ENCODE data around the gene TTC34.

The TTC34 gene

GRCh38 chr1:2593251-2593878, 208.1 kb downstream of the TTC34 start:
- no peak overlapping the region for H3K9ac ChIP-seq
- H3K79me2 ChIP-seq = no peaks in the 10 kb centered on the region
- H3K27ac ChIP-seq = no peak overlapping the region

DNA sequence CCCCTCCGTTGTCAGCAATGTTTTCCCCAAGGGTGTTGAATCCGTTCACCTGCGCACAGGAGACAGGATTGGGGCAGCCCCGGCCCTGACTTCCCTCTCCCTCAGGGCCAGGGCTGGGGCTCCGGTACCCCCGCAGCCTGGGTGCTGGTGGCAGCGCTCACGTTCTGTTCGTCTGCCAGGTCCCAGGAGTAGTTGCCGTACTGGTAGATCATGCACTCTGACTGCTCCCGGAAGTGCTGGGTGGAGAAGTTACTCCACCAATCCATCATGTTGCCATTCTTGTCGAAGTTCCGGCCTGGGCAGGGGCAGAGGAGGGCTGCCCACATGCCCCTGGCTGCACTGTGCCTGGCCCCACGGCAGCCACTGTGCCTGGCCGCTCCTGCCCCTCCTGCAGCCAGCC, 208.8 kb downstream of the TTC34 start:
- Histone ChIP-seq H3K9me3 (ENCODE audit: control insufficient read depth, low read length) (no peaks in the 10 kb centered on the region), H3K9ac (no peak overlapping the region)

More at GRCh38 chr1:2593251-2593878, 208.1 kb downstream of the TTC34 start:
- TF ChIP-seq, protein P1, sequence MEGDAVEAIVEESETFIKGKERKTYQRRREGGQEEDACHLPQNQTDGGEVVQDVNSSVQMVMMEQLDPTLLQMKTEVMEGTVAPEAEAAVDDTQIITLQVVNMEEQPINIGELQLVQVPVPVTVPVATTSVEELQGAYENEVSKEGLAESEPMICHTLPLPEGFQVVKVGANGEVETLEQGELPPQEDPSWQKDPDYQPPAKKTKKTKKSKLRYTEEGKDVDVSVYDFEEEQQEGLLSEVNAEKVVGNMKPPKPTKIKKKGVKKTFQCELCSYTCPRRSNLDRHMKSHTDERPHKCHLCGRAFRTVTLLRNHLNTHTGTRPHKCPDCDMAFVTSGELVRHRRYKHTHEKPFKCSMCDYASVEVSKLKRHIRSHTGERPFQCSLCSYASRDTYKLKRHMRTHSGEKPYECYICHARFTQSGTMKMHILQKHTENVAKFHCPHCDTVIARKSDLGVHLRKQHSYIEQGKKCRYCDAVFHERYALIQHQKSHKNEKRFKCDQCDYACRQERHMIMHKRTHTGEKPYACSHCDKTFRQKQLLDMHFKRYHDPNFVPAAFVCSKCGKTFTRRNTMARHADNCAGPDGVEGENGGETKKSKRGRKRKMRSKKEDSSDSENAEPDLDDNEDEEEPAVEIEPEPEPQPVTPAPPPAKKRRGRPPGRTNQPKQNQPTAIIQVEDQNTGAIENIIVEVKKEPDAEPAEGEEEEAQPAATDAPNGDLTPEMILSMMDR (IDR thresholded peaks at IDR 0.05) = no peak
- Histone ChIP-seq H2AFZ (no peak overlapping the region), H3K36me3 (ENCODE audit: control insufficient read depth, insufficient read depth, low read length) (no peaks in the 10 kb centered on the region), H3K4me2 (ENCODE audit: low read length) (no peak overlapping the region), H3K4me3 (ENCODE audit: low read depth, low read length) (no peak overlapping the region), H3K27me3 (ENCODE audit: control insufficient read depth, insufficient read depth, low read length) (no peaks in the 10 kb centered on the region), H3K9me3 (ENCODE audit: control insufficient read depth, low read length) (no peaks in the 10 kb centered on the region), H3K4me1 (no peaks in the 10 kb centered on the region)

GRCh38 chr1:2591581-2592261, 209.8 kb downstream of the TTC34 start:
- no peaks in the 10 kb centered on the region for H3K27me3 ChIP-seq (ENCODE audit: control insufficient read depth, insufficient read depth, low read length)
- no peak overlapping the region for H3K4me2 ChIP-seq (ENCODE audit: low read length)
- no peak overlapping the region for H2AFZ ChIP-seq
- no peak overlapping the region for H3K27ac ChIP-seq
- no peak overlapping the region for H3K9ac ChIP-seq
- no peaks in the 10 kb centered on the region for H3K9me3 ChIP-seq (ENCODE audit: control insufficient read depth, low read length)
- no peak overlapping the region for H3K4me3 ChIP-seq (ENCODE audit: low read depth, low read length)
- H3K36me3 ChIP-seq (ENCODE audit: control insufficient read depth, insufficient read depth, low read length) = no peaks in the 10 kb centered on the region
- no peaks in the 10 kb centered on the region for H3K79me2 ChIP-seq
- TF ChIP-seq, protein P1 (IDR thresholded peaks at IDR 0.05) = no peak
- no peaks in the 10 kb centered on the region for H3K4me1 ChIP-seq

More for the DNA sequence above, 208.8 kb downstream of the TTC34 start:
- Histone ChIP-seq H2AFZ (no peak overlapping the region), H3K27ac (no peak overlapping the region), H3K27me3 (ENCODE audit: control insufficient read depth, insufficient read depth, low read length) (no peaks in the 10 kb centered on the region), H3K4me3 (ENCODE audit: low read depth, low read length) (no peak overlapping the region), H3K79me2 (no peaks in the 10 kb centered on the region), H3K36me3 (ENCODE audit: control insufficient read depth, insufficient read depth, low read length) (no peaks in the 10 kb centered on the region), H3K4me2 (ENCODE audit: low read length) (no peak overlapping the region), H3K4me1 (no peaks in the 10 kb centered on the region)
- TF ChIP-seq, protein P1 (IDR thresholded peaks at IDR 0.05) = no peak

DNA sequence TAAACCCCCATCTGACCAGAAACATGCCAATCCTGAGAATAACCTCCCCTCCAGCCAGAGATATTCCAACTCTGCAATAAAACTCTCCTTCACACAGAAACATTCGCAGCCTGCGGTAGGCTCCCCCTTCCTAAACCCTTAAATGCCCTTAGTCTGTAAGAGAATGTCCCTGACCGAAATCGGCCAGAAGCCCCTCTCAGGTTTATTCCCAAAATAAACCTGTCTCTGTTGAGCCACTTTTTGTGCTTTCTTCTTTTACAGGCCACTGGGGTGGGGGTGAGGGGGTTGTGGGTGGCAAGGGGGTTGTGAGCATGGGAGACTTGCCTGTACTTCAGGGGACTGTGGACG, 210.3 kb downstream of the TTC34 start:
- TF ChIP-seq, protein P1 (IDR thresholded peaks at IDR 0.05) = no peak
- Histone ChIP-seq H2AFZ (no peak overlapping the region), H3K36me3 (ENCODE audit: control insufficient read depth, insufficient read depth, low read length) (no peaks in the 10 kb centered on the region), H3K27ac (no peak overlapping the region), H3K9ac (no peak overlapping the region), H3K4me3 (ENCODE audit: low read depth, low read length) (no peak overlapping the region), H3K4me1 (no peaks in the 10 kb centered on the region), H3K9me3 (ENCODE audit: control insufficient read depth, low read length) (no peaks in the 10 kb centered on the region), H3K4me2 (ENCODE audit: low read length) (no peak overlapping the region), H3K27me3 (ENCODE audit: control insufficient read depth, insufficient read depth, low read length) (no peaks in the 10 kb centered on the region), H3K79me2 (no peaks in the 10 kb centered on the region)

All from parathyroid adenoma (tissue), 2 donors.